ENCODE measurements around the gene TXNRD3. TPM values are rescaled to one million over a fixed set of nuclear protein-coding genes. Genes with fewer than 3 reads are reported as not detected.

The TXNRD3 gene
- total and polyA plus RNA-seq, 2 of the 4 experiments (the other 2 are of a cell fraction): 3.9 to 8.4 TPM

DNA sequence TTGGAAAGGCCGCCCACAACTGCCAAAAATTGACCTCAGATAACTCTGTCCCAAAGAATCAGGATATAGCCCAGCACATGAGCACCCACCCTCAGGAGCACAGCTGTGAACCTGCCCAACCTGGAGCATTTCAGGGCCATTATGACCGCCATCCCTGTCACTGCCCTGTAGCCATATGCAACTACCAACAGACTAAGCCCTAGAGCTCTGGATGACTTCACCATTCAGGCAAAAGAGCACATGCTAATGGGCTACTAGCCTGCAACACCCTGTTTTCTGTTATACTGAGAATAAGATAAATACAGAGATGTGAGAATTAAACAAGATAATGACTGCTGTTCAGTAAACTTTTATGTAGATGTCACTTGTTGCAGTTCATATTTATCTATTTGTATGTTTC lies 45.0 kb downstream of the TXNRD3 start:
- H3K4me1 ChIP-seq (ENCODE audit: control insufficient read depth, insufficient read depth, low read length): peaks cover 2% of the 10 kb centered on the region; the same call in 1 of the 2 replicates
- no peak overlapping the region for H2BK20ac ChIP-seq (ENCODE audit: low read depth, low read length)
- DNase-seq (no peak), ATAC-seq (ENCODE audit: low read depth) (no peak)
- no peaks in the 10 kb centered on the region for H3K79me1 ChIP-seq (ENCODE audit: low read depth in 1 of 2, low read length in 2 of 2)
- dilution Hi-C loops (cut with HindIII; ENCODE audit: low sequenced_read_pairs, unreplicated experiment) (no loop called here), intact Hi-C loops (cut with micrococcal nuclease) (no loop called here), in situ Hi-C loops (cut with MboI; ENCODE audit: low sequenced_read_pairs) (no loop called here)
- no peak overlapping the region for H4K91ac ChIP-seq (ENCODE audit: insufficient read depth, low read depth, low read length)
- no peak overlapping the region for H2AK9ac ChIP-seq (replicated peaks; ENCODE audit: low read depth, low read length, poor library complexity)
- H3K4ac ChIP-seq (ENCODE audit: low read depth, low read length): no peak overlapping the region
- H3K23ac ChIP-seq (ENCODE audit: low read depth, low read length): no peak overlapping the region
- no peak overlapping the region for H2BK120ac ChIP-seq (ENCODE audit: low read depth, low read length)
- H2AFZ ChIP-seq (replicated peaks; ENCODE audit: low read length, poor library complexity): no peak overlapping the region
- H3K18ac ChIP-seq (ENCODE audit: low read depth, low read length): no peak overlapping the region
- no peak overlapping the region for H2BK15ac ChIP-seq (ENCODE audit: low read depth, low read length)
- no peak overlapping the region for H3K27ac ChIP-seq (ENCODE audit: insufficient read depth, low read length)
- peaks cover 9% of the 10 kb centered on the region for H3K36me3 ChIP-seq (ENCODE audit: control insufficient read depth, insufficient read depth, low read length)
- CTCF ChIA-PET: no interaction called here
- H4K20me1 ChIP-seq (ENCODE audit: insufficient read depth, low read length): no peaks in the 10 kb centered on the region
- H4K8ac ChIP-seq (ENCODE audit: low read depth in 2 of 2, low read length in 2 of 2): no peak overlapping the region
- no peak overlapping the region for H3K4me2 ChIP-seq (ENCODE audit: low read depth, low read length)
- WGBS, 2 experiments (ENCODE audit: extremely low coverage in 2 of 2, insufficient read length in 1 of 2): no CpG with 5 or more reads among the region's 2 CpGs
- H3K14ac ChIP-seq (replicated peaks; ENCODE audit: low read depth, low read length): no peak overlapping the region
- H3K9ac ChIP-seq (ENCODE audit: low read depth, low read length): no peak overlapping the region
- POLR2A ChIA-PET (ENCODE audit: unreplicated experiment): no interaction called here
- H3K9me1 ChIP-seq (ENCODE audit: insufficient read depth, low read length): peaks cover 5% of the 10 kb centered on the region; the same call in 1 of the 2 replicates
- TF ChIP-seq FOS (IDR thresholded peaks at IDR 0.05; ENCODE audit: low read depth, low read length): no peak
- no peak for TF ChIP-seq SMC3 (IDR thresholded peaks at IDR 0.05; ENCODE audit: low read depth, low read length)
- no peak for TF ChIP-seq MAFK (IDR thresholded peaks at IDR 0.05; ENCODE audit: low read depth, low read length)
- no peak for TF ChIP-seq NFE2L2 (IDR thresholded peaks at IDR 0.05; ENCODE audit: low read depth, low read length)
- no peak for TF ChIP-seq BHLHE40 (IDR thresholded peaks at IDR 0.05; ENCODE audit: low read depth, low read length)
- TF ChIP-seq RFX5 (IDR thresholded peaks at IDR 0.05; ENCODE audit: low read depth, low read length): no peak
- TF ChIP-seq, protein P1, sequence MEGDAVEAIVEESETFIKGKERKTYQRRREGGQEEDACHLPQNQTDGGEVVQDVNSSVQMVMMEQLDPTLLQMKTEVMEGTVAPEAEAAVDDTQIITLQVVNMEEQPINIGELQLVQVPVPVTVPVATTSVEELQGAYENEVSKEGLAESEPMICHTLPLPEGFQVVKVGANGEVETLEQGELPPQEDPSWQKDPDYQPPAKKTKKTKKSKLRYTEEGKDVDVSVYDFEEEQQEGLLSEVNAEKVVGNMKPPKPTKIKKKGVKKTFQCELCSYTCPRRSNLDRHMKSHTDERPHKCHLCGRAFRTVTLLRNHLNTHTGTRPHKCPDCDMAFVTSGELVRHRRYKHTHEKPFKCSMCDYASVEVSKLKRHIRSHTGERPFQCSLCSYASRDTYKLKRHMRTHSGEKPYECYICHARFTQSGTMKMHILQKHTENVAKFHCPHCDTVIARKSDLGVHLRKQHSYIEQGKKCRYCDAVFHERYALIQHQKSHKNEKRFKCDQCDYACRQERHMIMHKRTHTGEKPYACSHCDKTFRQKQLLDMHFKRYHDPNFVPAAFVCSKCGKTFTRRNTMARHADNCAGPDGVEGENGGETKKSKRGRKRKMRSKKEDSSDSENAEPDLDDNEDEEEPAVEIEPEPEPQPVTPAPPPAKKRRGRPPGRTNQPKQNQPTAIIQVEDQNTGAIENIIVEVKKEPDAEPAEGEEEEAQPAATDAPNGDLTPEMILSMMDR (conservative IDR thresholded peaks at IDR 0.05; ENCODE audit: low read depth, low read length): no peak
- TF ChIP-seq MXI1 (IDR thresholded peaks at IDR 0.05; ENCODE audit: borderline replicate concordance, low read depth, low read length): no peak
- TF ChIP-seq, protein P2, sequence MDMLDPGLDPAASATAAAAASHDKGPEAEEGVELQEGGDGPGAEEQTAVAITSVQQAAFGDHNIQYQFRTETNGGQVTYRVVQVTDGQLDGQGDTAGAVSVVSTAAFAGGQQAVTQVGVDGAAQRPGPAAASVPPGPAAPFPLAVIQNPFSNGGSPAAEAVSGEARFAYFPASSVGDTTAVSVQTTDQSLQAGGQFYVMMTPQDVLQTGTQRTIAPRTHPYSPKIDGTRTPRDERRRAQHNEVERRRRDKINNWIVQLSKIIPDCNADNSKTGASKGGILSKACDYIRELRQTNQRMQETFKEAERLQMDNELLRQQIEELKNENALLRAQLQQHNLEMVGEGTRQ (IDR thresholded peaks at IDR 0.05; ENCODE audit: low read depth, low read length): no peak
- no peak for TF ChIP-seq MAZ (IDR thresholded peaks at IDR 0.05; ENCODE audit: borderline replicate concordance, low read depth, low read length)
- no peak for TF ChIP-seq RCOR1 (IDR thresholded peaks at IDR 0.05; ENCODE audit: insufficient replicate concordance, low read length)
- TF ChIP-seq, protein P3, sequence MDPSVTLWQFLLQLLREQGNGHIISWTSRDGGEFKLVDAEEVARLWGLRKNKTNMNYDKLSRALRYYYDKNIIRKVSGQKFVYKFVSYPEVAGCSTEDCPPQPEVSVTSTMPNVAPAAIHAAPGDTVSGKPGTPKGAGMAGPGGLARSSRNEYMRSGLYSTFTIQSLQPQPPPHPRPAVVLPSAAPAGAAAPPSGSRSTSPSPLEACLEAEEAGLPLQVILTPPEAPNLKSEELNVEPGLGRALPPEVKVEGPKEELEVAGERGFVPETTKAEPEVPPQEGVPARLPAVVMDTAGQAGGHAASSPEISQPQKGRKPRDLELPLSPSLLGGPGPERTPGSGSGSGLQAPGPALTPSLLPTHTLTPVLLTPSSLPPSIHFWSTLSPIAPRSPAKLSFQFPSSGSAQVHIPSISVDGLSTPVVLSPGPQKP (IDR thresholded peaks at IDR 0.05; ENCODE audit: borderline replicate concordance, low read depth, low read length): no peak
- no peak for TF ChIP-seq RAD21 (IDR thresholded peaks at IDR 0.05; ENCODE audit: low read length)
- no peak for TF ChIP-seq CHD1 (IDR thresholded peaks at IDR 0.05; ENCODE audit: low read depth, low read length)
- no peak for TF ChIP-seq POLR2A (IDR thresholded peaks at IDR 0.05; ENCODE audit: low read depth, low read length)
- TF ChIP-seq CEBPB (IDR thresholded peaks at IDR 0.05; ENCODE audit: low read depth, low read length): no peak
- H2BK5ac ChIP-seq (ENCODE audit: low read depth, low read length, poor library complexity, severe bottlenecking): no peak overlapping the region
- H3K4me3 ChIP-seq (ENCODE audit: insufficient read depth, low read depth, low read length): no peak overlapping the region
- no peak overlapping the region for H4K5ac ChIP-seq (ENCODE audit: low read depth, low read length)
- no peaks in the 10 kb centered on the region for H3K9me3 ChIP-seq (ENCODE audit: control insufficient read depth, insufficient read depth, low read length)
- H2AK5ac ChIP-seq (ENCODE audit: low read depth, low read length): no peak overlapping the region
- 0 out of 2 replicates have a peak, but pooled peaks cover 2% of the 10 kb centered on the region for H3K27me3 ChIP-seq (ENCODE audit: control insufficient read depth, insufficient read depth, low read length)
- BruUV-seq (replicated peaks): no TSS peak
- H3K56ac ChIP-seq (ENCODE audit: extremely low read depth, insufficient read depth, low read length): no peak overlapping the region
